ENCODE results near the gene RAPGEF2. TPM values are rescaled to one million over a fixed set of nuclear protein-coding genes. Genes with fewer than 3 reads are reported as not detected.

Gene RAPGEF2
- total and polyA plus RNA-seq, 2 experiments from 2014 or later: 10.2 to 63.1 TPM

- TF ChIP-seq ZNF462 (CRISPR knock-in tag; IDR thresholded peaks at IDR 0.05): no peak
These were observed 250.7 kb downstream of the RAPGEF2 start (continued) for GRCh38 chr4:159353422-159354116.

- H3K4me1 ChIP-seq (ENCODE audit: insufficient read depth): no peaks in the 10 kb centered on the region
- no peak overlapping the region for H2AFZ ChIP-seq
- H3K9me2 ChIP-seq (ENCODE audit: insufficient read depth): no peaks in the 10 kb centered on the region
- H3K4me1 Mint-ChIP-seq: no peaks in the 10 kb centered on the region
- no peak overlapping the region for H3K4me3 Mint-ChIP-seq
- no peak overlapping the region for H3K4me2 ChIP-seq
- DNase-seq (ENCODE audit: low spot score): no peak
- H3K79me2 ChIP-seq (replicated peaks; ENCODE audit: insufficient read depth): no peaks in the 10 kb centered on the region
- H3K9me3 Mint-ChIP-seq: no peaks in the 10 kb centered on the region; the same call in 2 of the 3 replicates
- H4K20me1 ChIP-seq (replicated peaks; ENCODE audit: insufficient read depth): peaks cover 10% of the 10 kb centered on the region; the same call in 1 of the 2 replicates
- H3K27me3 ChIP-seq (ENCODE audit: insufficient read depth): no peaks in the 10 kb centered on the region
- H3K27ac ChIP-seq (ENCODE audit: low read depth): no peak overlapping the region
- ATAC-seq: no peak
- peaks cover 2% of the 10 kb centered on the region for H3K27me3 Mint-ChIP-seq (ENCODE audit: insufficient read depth, low read depth, poor library complexity)
- H3K4me3 ChIP-seq: no peak overlapping the region
- no peak overlapping the region for H3K27ac Mint-ChIP-seq
- peaks cover 53% of the 10 kb centered on the region for H3K36me3 Mint-ChIP-seq (ENCODE audit: low read depth)
- H3F3A ChIP-seq (replicated peaks; ENCODE audit: low read depth): no peaks in the 10 kb centered on the region
- TF ChIP-seq STAT1 (IDR thresholded peaks at IDR 0.05; ENCODE audit: unreplicated experiment) (no peak), ZNF462 (CRISPR knock-in tag; IDR thresholded peaks at IDR 0.05) (no peak), ZNF331 (CRISPR knock-in tag; IDR thresholded peaks at IDR 0.05; ENCODE audit: low read depth) (no peak), EZH2 (IDR thresholded peaks at IDR 0.05; ENCODE audit: low read depth, unreplicated experiment) (no peak), CREB1 (CRISPR knock-in tag; IDR thresholded peaks at IDR 0.05; ENCODE audit: low read depth) (no peak)
- peaks cover 22% of the 10 kb centered on the region for H3K36me3 ChIP-seq (ENCODE audit: insufficient read depth)
These were observed 252.6 kb downstream of the RAPGEF2 start for GRCh38 chr4:159355466-159355865.
